ENCODE results near the gene CHAC1. TPM values are rescaled to one million over a fixed set of nuclear protein-coding genes. Genes with fewer than 3 reads are reported as not detected.

The CHAC1 gene
- total RNA-seq, 6 experiments from 2014 or later = 0.22 to 11.6 (median 0.97) TPM

- Histone ChIP-seq H3K4me3 (no peak overlapping the region), H3K36me3 (peaks cover 0 to 50% (median 17%) of the 10 kb centered on the region in 4 donors), H3K4me1 (peaks cover 0 to 16% (median 6%) of the 10 kb centered on the region in 4 donors), H3K27ac (no peak overlapping the region), H3K27me3 (no peaks in the 10 kb centered on the region), H3K9me3 (no peaks in the 10 kb centered on the region)
- ATAC-seq (no peak), DNase-seq (no peak)
- 89% methylated on average over 4 of the region's 4 CpGs for WGBS (ENCODE audit: insufficient coverage, low coverage, low lambda C conversion rate, missing lambda C conversion rate)
- intact Hi-C loops (cut with DNase I) = no loop called here
- TF ChIP-seq POLR2A (IDR thresholded peaks at IDR 0.05) (no peak), CTCF (IDR thresholded peaks at IDR 0.05) (no peak)
These were observed 45.9 kb downstream of the CHAC1 start for GRCh38 chr15:40999190-40999589.

- Histone ChIP-seq H3K4me1 (peaks cover 0 to 16% (median 6%) of the 10 kb centered on the region in 4 donors), H3K4me3 (no peak overlapping the region), H3K9me3 (no peaks in the 10 kb centered on the region), H3K27ac (peak overlapping the region; percentile 16 to 61 (median 41)), H3K27me3 (no peaks in the 10 kb centered on the region), H3K36me3 (peaks cover 0 to 40% (median 10%) of the 10 kb centered on the region in 4 donors)
- 45% methylated on average over 5 of the region's 5 CpGs for WGBS (ENCODE audit: insufficient coverage, low coverage, low lambda C conversion rate, missing lambda C conversion rate)
- DNase-seq = peak; percentile 67 to 76 (median 70)
- TF ChIP-seq CTCF (IDR thresholded peaks at IDR 0.05) (no peak), POLR2A (IDR thresholded peaks at IDR 0.05) (no peak)
- peak; percentile 92 to 97 (median 96) for ATAC-seq
- intact Hi-C loops (cut with DNase I) = no loop called here
These were observed 48.4 kb downstream of the CHAC1 start for GRCh38 chr15:41001524-41002214.

GRCh38 chr15:41004490-41004889, 51.2 kb downstream of the CHAC1 start:
- ATAC-seq = no peak
- DNase-seq = no peak
- Histone ChIP-seq H3K27me3 (no peaks in the 10 kb centered on the region), H3K27ac (no peak overlapping the region), H3K4me3 (no peak overlapping the region), H3K4me1 (peaks cover 0 to 16% (median 6%) of the 10 kb centered on the region in 4 donors), H3K36me3 (peaks cover 0 to 30% (median 3%) of the 10 kb centered on the region in 4 donors), H3K9me3 (no peaks in the 10 kb centered on the region)
- TF ChIP-seq POLR2A (IDR thresholded peaks at IDR 0.05) (no peak), CTCF (IDR thresholded peaks at IDR 0.05) (no peak)
- WGBS (ENCODE audit: insufficient coverage, low coverage, low lambda C conversion rate, missing lambda C conversion rate) = 96% methylated on average over 3 of the region's 3 CpGs
- intact Hi-C loops (cut with DNase I) = no loop called here

Small RNA genes within 50 kb of the gene (small RNA-seq; reads per million reads assigned to genes)
- 0 reads per million in 2 experiments for gene ISCA1P4

Other genes with a start within 250 kb of the CHAC1 start
- 10 to 100 TPM; 25.3 to 38.5 (median 29.5) TPM for gene RMDN3, start 198.2 kb upstream of the CHAC1 start, total RNA-seq
- 100 to 1,000 TPM in 2 of 6 experiments, 10 to 100 TPM in 4; 65.4 to 181 (median 82.0) TPM for gene GCHFR, start 189.4 kb upstream of the CHAC1 start, total RNA-seq
- 1 to 10 TPM in 2 of 6 experiments, under 1 TPM in 4; 0.51 to 1.6 (median 0.83) TPM for gene C15orf62, start 183.5 kb upstream of the CHAC1 start, total RNA-seq
- 10 to 100 TPM; 11.5 to 49.3 (median 19.5) TPM for gene ZFYVE19, start 146.4 kb upstream of the CHAC1 start, total RNA-seq
- 10 to 100 TPM in 5 of 6 experiments, 1 to 10 TPM in 1; 7.8 to 23.7 (median 17.7) TPM for gene DNAJC17, start 146.0 kb upstream of the CHAC1 start, total RNA-seq
- not detected for gene PPP1R14D, start 124.8 kb upstream of the CHAC1 start, total RNA-seq
- gene SPINT1, start 109.4 kb upstream of the CHAC1 start, total RNA-seq = 1 to 10 TPM; 1.1 to 7.9 (median 3.0) TPM
- gene RHOV, start 79.2 kb upstream of the CHAC1 start, total RNA-seq = not detected
- gene VPS18, start 59.0 kb upstream of the CHAC1 start, total RNA-seq = 10 to 100 TPM in 5 of 6 experiments, 1 to 10 TPM in 1; 8.4 to 24.7 (median 12.9) TPM
- 1 to 10 TPM; 2.9 to 8.7 (median 4.2) TPM for gene DLL4, start 24.1 kb upstream of the CHAC1 start, total RNA-seq
- 10 to 100 TPM in 4 of 6 experiments, 1 to 10 TPM in 2; 7.8 to 12.5 (median 11.2) TPM for gene INO80, start 162.8 kb downstream of the CHAC1 start, total RNA-seq

All from right lobe of liver (tissue), 6 donors.